NCI-H1105 (cell line): Measurements from ENCODE around the gene KCTD1.
A peak's percentile ranks its signal among the peaks of the same experiment; 100 is the strongest.

Experiments
- DNase-seq: peaks from one replicate; lab custom pipeline; 2025; lab: John Stamatoyannopoulos, UW

Gene KCTD1

GRCh38 chr18:26425148-26425531, 123.2 kb downstream of the KCTD1 start:
- no peak for DNase-seq

- no peak for DNase-seq
Measured at GRCh38 chr18:26424428-26425147, 123.8 kb downstream of the KCTD1 start.

GRCh38 chr18:26422472-26423162, 125.7 kb downstream of the KCTD1 start:
- DNase-seq = no peak

GRCh38 chr18:26421931-26422330, 126.4 kb downstream of the KCTD1 start:
- no peak for DNase-seq

GRCh38 chr18:26421503-26421902, 126.8 kb downstream of the KCTD1 start:
- DNase-seq = no peak

DNA sequence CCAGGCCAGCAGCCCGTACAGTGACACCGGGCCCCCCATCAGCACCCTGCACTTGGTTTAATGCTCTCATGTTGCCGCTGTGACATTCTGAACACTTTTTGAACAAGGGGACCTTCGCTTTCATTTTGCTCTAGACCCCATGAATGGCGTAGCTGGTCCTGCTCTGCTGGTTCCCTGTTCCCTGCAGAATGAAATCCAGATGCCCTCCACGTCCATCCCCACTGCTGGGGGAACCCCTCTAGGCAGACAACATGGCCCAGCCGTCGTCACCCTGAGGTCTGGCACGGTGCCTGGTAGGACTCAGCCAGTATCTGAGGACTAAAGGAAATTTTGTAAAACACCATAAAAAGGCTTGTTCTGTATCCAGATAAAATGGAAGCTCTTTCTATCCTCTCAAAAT, 128.6 kb downstream of the KCTD1 start:
- no peak for DNase-seq

- no peak for DNase-seq
Measured at GRCh38 chr18:26418225-26418624, 130.1 kb downstream of the KCTD1 start.

DNA sequence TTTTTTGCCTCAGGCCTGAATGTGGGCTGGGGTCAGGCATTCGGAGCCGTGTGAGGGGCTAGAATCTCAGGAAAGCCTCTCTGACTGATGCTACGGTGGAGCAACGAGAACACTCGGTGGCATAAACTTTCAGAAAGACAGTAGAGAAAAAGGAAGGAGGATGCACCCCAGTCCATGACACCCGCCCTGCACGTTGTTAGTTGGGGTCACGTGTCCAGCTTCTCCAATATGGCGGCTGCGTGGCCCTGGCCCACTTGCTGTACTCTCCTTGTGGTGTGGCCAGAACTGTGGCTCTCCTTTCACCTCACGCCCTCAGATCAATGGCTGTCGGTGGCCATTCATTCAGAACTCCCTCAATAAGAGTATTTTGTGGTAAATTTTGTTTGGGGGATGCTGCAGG, 131.2 kb downstream of the KCTD1 start:
- DNase-seq = no peak

- DNase-seq = no peak
Measured at GRCh38 chr18:26416652-26417150, 131.7 kb downstream of the KCTD1 start.

- no peak for DNase-seq
Measured at GRCh38 chr18:26415631-26416030, 132.7 kb downstream of the KCTD1 start.

GRCh38 chr18:26414901-26415440, 133.4 kb downstream of the KCTD1 start:
- DNase-seq = no peak

- DNase-seq = no peak
Measured at GRCh38 chr18:26409091-26409490, 139.3 kb downstream of the KCTD1 start.

- no peak for DNase-seq
Measured at GRCh38 chr18:26407736-26408601, 140.4 kb downstream of the KCTD1 start.

- no peak for DNase-seq
Measured at GRCh38 chr18:26406854-26407517, 141.4 kb downstream of the KCTD1 start.

DNA sequence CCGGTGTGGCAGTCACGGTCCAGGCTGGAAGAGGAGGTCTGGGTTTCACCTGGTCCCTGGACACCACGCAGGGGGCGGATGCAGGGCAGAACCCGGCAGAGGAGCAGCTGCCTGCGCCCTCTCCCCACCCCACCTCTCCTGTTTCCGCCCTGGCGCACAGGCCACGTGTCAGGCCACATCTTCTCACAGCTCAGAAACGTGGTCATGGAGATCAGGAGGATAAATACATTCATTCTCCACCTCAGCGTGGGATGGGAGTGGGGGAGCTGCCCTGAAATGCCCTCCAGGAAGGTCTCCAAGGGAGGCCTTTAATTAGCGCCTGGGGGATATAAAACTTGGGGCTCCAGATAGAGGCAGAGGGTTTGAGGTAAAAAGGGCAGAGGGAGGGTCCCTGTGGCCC, 142.0 kb downstream of the KCTD1 start:
- DNase-seq = no peak

DNA sequence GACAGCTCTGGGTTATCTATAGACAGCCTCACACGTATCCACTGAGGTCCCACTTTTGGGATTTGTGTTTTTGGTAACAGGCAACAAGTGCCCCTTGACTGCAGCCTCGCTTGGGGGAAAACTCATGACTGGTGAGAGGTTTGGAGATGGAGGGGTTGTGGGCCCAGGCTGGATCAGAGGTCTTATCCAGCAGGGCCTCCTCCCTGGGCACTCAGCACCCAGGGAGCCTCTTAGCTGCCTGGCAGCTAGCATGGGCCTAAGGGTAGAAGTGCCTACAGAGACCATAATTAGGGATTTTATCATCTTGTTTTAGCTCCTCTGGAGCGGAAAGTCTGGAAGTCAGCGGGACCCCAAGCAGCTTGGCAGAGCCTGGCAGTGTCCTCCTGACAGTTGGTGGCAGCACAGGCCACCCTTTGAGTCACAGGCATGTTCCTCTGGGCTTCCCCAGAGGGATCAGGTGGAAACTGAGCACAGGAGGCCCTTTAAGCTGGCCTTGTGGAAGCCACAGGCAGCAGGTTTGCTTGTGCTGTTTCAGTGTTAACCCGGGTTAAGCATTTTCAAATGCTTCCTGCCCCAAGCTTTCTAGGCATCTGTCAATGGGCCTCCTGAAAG, 143.1 kb downstream of the KCTD1 start:
- peak; percentile 9 for DNase-seq
